IMR-90 (cell line): ENCODE results near the gene TBC1D22B. TPM values are rescaled to one million over a fixed set of nuclear protein-coding genes. Genes with fewer than 3 reads are reported as not detected.

Experiments used
- ATAC-seq: fragments of 200-7000 bp; cut with Tn5 transposase; 2 replicates; pipeline ENCODE4 v1.9.1; 2020; ENCODE audit warnings: low read depth, mild to moderate bottlenecking, moderate library complexity
- BruUV-seq: library from RNA; stranded (reverse); fragments of 400-500 nt; replicated peaks from 2 replicates; lab custom pipeline; 2021; lab: Mats Ljungman, UMichigan
- CTCF ChIA-PET: fragments of 300-600 bp; formaldehyde crosslinking; extraction: SDS; loops from one replicate; lab custom pipeline; 2021; ENCODE audit warnings: antibody characterized with exemption; lab: Yijun Ruan, JAX
- POLR2A ChIA-PET: fragments of 300-600 bp; sonication (Branson Sonifier 250); formaldehyde crosslinking; loops from one replicate; lab custom pipeline; 2022; ENCODE audit warnings: antibody characterized with exemption; ENCODE audit not compliant: unreplicated experiment; lab: Charles Lee
- DNase-seq: peaks from one replicate; pipeline ENCODE4 v3.0.0; 2013
- H2AFZ ChIP-seq: replicated peaks from 2 replicates; pipeline ENCODE3; 2013; ENCODE audit warnings: low read length, mild to moderate bottlenecking; ENCODE audit not compliant: poor library complexity
- H2AK5ac ChIP-seq: 2 replicates; pipeline ENCODE4 v1.6.1; 2013; ENCODE audit warnings: low read depth, low read length, inconsistent platforms
- H2AK9ac ChIP-seq: replicated peaks from 2 replicates; pipeline ENCODE3; 2013; ENCODE audit warnings: mild to moderate bottlenecking, low read depth, low read length, moderate library complexity; ENCODE audit not compliant: poor library complexity
- H2BK120ac ChIP-seq: 2 replicates; pipeline ENCODE4 v1.6.1; 2013; ENCODE audit warnings: low read depth, low read length, inconsistent platforms
- H2BK15ac ChIP-seq: 3 replicates; pipeline ENCODE4 v1.6.1; 2013; ENCODE audit warnings: low read depth, low read length, inconsistent platforms
- H2BK20ac ChIP-seq: 2 replicates; pipeline ENCODE4 v1.6.1; 2013; ENCODE audit warnings: low read depth, mild to moderate bottlenecking, inconsistent platforms, low read length, moderate library complexity
- H2BK5ac ChIP-seq: 2 replicates; pipeline ENCODE4 v1.6.1; 2013; ENCODE audit warnings: mild to moderate bottlenecking, low read depth, low read length, inconsistent platforms; ENCODE audit not compliant: poor library complexity, severe bottlenecking
- H3K14ac ChIP-seq: replicated peaks from 2 replicates; pipeline ENCODE4 v1.6.1; 2013; ENCODE audit warnings: low read depth, low read length, inconsistent platforms
- H3K18ac ChIP-seq: 2 replicates; pipeline ENCODE4 v1.6.1; 2013; ENCODE audit warnings: low read depth, low read length, control low read depth
- H3K23ac ChIP-seq: 2 replicates; pipeline ENCODE4 v1.6.1; 2013; ENCODE audit warnings: low read depth, low read length, inconsistent platforms
- H3K27ac ChIP-seq: 2 replicates; pipeline ENCODE4 v1.5.1; 2013; ENCODE audit warnings: mild to moderate bottlenecking, control low read depth, low read length; ENCODE audit not compliant: insufficient read depth
- H3K27me3 ChIP-seq: 2 replicates; pipeline ENCODE4 v1.6.1; 2013; ENCODE audit warnings: low read length; ENCODE audit not compliant: control insufficient read depth, insufficient read depth
- H3K36me3 ChIP-seq: 2 replicates; pipeline ENCODE4 v1.6.1; 2013; ENCODE audit warnings: low read length, mixed read lengths; ENCODE audit not compliant: control insufficient read depth, insufficient read depth
- H3K4ac ChIP-seq: 2 replicates; pipeline ENCODE4 v1.6.1; 2013; ENCODE audit warnings: low read depth, low read length, inconsistent platforms
- H3K4me1 ChIP-seq: 2 replicates; pipeline ENCODE4 v1.6.1; 2013; ENCODE audit warnings: low read length, mixed read lengths; ENCODE audit not compliant: control insufficient read depth, insufficient read depth
- H3K4me2 ChIP-seq: 2 replicates; pipeline ENCODE4 v1.6.1; 2013; ENCODE audit warnings: low read depth, mild to moderate bottlenecking, control low read depth, low read length, moderate library complexity
- H3K4me3 ChIP-seq: 2 replicates; pipeline ENCODE4 v1.5.1; 2013; ENCODE audit warnings: low read depth, mild to moderate bottlenecking, control low read depth, low read length, moderate library complexity; ENCODE audit not compliant: insufficient read depth
- H3K56ac ChIP-seq: 2 replicates; pipeline ENCODE4 v1.6.1; 2013; ENCODE audit warnings: low read length, inconsistent platforms; ENCODE audit not compliant: insufficient read depth; ENCODE audit errors: extremely low read depth
- H3K79me1 ChIP-seq, 2 experiments: 2 replicates each; pipeline ENCODE4 v1.6.1; 2013; ENCODE audit warnings: low read length in 2 of 2, inconsistent platforms in 1 of 2, low read depth in 1 of 2
- H3K9ac ChIP-seq: 2 replicates; pipeline ENCODE4 v1.6.1; 2013; ENCODE audit warnings: low read depth, low read length, control low read depth
- H3K9me1 ChIP-seq: 2 replicates; pipeline ENCODE4 v1.6.1; 2013; ENCODE audit warnings: low read length, inconsistent platforms; ENCODE audit not compliant: insufficient read depth
- H3K9me3 ChIP-seq: 2 replicates; pipeline ENCODE4 v1.6.1; 2013; ENCODE audit warnings: low read length; ENCODE audit not compliant: control insufficient read depth, insufficient read depth
- H4K20me1 ChIP-seq: 2 replicates; pipeline ENCODE4 v1.6.1; 2013; ENCODE audit warnings: low read length, inconsistent platforms; ENCODE audit not compliant: insufficient read depth
- H4K5ac ChIP-seq: 2 replicates; pipeline ENCODE4 v1.6.1; 2013; ENCODE audit warnings: mild to moderate bottlenecking, low read depth, low read length, control low read depth
- H4K8ac ChIP-seq, 2 experiments: 2 replicates each; pipeline ENCODE4 v1.6.1; 2013; ENCODE audit warnings: low read depth in 2 of 2, low read length in 2 of 2, control low read depth in 1 of 2, inconsistent platforms in 1 of 2
- H4K91ac ChIP-seq: 2 replicates; pipeline ENCODE4 v1.6.1; 2013; ENCODE audit warnings: low read depth, low read length, inconsistent platforms; ENCODE audit not compliant: insufficient read depth
- BHLHE40 ChIP-seq: fragments of 150-350 bp; IDR thresholded peaks from 2 replicates; pipeline ENCODE4 v1.6.1; 2016; ENCODE audit warnings: mild to moderate bottlenecking, low read depth, low read length
- CHD1 ChIP-seq: IDR thresholded peaks from 2 replicates; pipeline ENCODE4 v1.6.1; 2012; ENCODE audit warnings: low read depth, low read length, improper control_type of control experiment
- FOS ChIP-seq: fragments of 150-350 bp; IDR thresholded peaks from 2 replicates; pipeline ENCODE4 v1.6.1; 2016; ENCODE audit warnings: low read depth, low read length
- MAFK ChIP-seq: IDR thresholded peaks from 2 replicates; pipeline ENCODE4 v1.6.1; 2012; ENCODE audit warnings: low read depth, low read length, improper control_type of control experiment
- MAZ ChIP-seq: IDR thresholded peaks from 2 replicates; pipeline ENCODE4 v1.6.1; 2012; ENCODE audit warnings: low read depth, mild to moderate bottlenecking, low read length, improper control_type of control experiment, moderate library complexity, borderline replicate concordance
- MXI1 ChIP-seq: IDR thresholded peaks from 2 replicates; pipeline ENCODE4 v1.6.1; 2012; ENCODE audit warnings: low read depth, mild to moderate bottlenecking, low read length, moderate library complexity, borderline replicate concordance
- NFE2L2 ChIP-seq: fragments of 150-350 bp; IDR thresholded peaks from 2 replicates; pipeline ENCODE4 v1.6.1; 2016; ENCODE audit warnings: low read depth, mild to moderate bottlenecking, low read length
- POLR2A ChIP-seq: IDR thresholded peaks from 2 replicates; pipeline ENCODE4 v1.6.1; 2012; ENCODE audit warnings: mild to moderate bottlenecking, low read depth, low read length
- RAD21 ChIP-seq: IDR thresholded peaks from 2 replicates; pipeline ENCODE4 v1.6.1; 2012; ENCODE audit warnings: low read length, improper control_type of control experiment
- SMC3 ChIP-seq: fragments of 150-350 bp; IDR thresholded peaks from 2 replicates; pipeline ENCODE4 v1.6.1; 2016; ENCODE audit warnings: low read depth, mild to moderate bottlenecking, antibody characterized with exemption, low read length, moderate library complexity
- WGBS, 2 experiments: methylation state at CpG; one replicate each; pipeline versions ENCODE4 v1.1.5 to v1.1.7; 2013; ENCODE audit warnings: missing lambda C conversion rate in 2 of 2; ENCODE audit not compliant: insufficient read length in 1 of 2; ENCODE audit errors: extremely low coverage in 2 of 2; 5-methylcytosine and 5-hydroxymethylcytosine counted together
- dilution Hi-C: fragments of 300-500 bp; cut with HindIII; formaldehyde crosslinking; loops from one replicate; pipeline ENCODE4 v1.14.3; 2018; ENCODE audit warnings: low sequenced_read_pairs; ENCODE audit not compliant: unreplicated experiment
- in situ Hi-C: fragments of 300-500 bp; cut with MboI; formaldehyde crosslinking; loops from 3 replicates; pipeline ENCODE4 v1.14.3; 2019; ENCODE audit warnings: low sequenced_read_pairs, inconsistent platforms, mixed read lengths
- intact Hi-C: fragments of 100-400 bp; cut with micrococcal nuclease; formaldehyde crosslinking; loops from 2 replicates; pipeline ENCODE4 v1.10.0; 2022
- polyA plus RNA-seq, 3 experiments: library from polyadenylated mRNA; depleted of rRNA; stranded (reverse); fragments of >200 nt; gene quantifications; 2 replicates each; pipeline ENCODE4 v1.2.3, GENCODE V29; 2012; ENCODE audit warnings: low replicate concordance in 1 of 3
- total RNA-seq: library from RNA; depleted of rRNA; stranded (reverse); fragments of >200 nt; gene quantifications from 2 replicates; pipeline ENCODE4 v1.2.3, GENCODE V29; 2012
- TF ChIP-seq, protein P1 (sequence below): conservative IDR thresholded peaks from 2 replicates; pipeline ENCODE4 v1.5.1; 2012; ENCODE audit warnings: mild to moderate bottlenecking, low read depth, low read length, improper control_type of control experiment
- TF ChIP-seq, protein P2 (sequence below): fragments of 150-350 bp; IDR thresholded peaks from 2 replicates; pipeline ENCODE4 v1.6.1; 2016; ENCODE audit warnings: low read depth, mild to moderate bottlenecking, low read length, moderate library complexity, borderline replicate concordance
- TF ChIP-seq, protein P3 (sequence below): fragments of 150-350 bp; IDR thresholded peaks from 2 replicates; pipeline ENCODE4 v1.6.1; 2017; ENCODE audit warnings: mild to moderate bottlenecking, antibody characterized with exemption, low read length, low read depth

TBC1D22B gene
- total and polyA plus RNA-seq, 2 of the 4 experiments (the other 2 are of a cell fraction), result 6.6 to 7.5 TPM

DNA sequence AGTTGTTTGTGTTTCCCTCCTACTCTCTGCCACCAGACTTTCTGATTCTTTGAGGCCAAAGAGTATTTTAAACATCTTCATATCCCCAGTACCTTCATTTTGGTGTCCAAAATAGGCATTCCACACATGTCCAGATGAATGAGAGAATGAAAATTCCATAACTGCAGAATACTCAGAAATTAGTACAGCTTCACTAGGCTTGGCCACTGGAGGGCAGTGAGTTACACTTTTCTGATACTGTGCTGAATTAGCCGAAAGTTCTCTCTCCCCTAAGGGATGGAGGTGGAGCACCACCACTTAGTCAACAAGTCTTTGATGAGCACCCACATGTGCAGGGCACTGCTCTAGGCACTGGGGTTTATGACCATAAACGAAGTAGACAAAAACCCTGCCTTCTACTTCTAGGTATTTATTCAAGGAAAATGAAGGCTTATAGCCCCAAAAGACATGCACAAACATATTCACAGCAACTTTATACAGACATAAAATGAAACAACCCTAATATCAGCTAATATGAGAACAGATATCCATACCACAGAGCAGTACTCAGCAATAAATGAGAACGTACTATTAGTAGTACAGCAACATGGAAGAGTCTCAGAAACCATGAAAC lies 46.4 kb downstream of the TBC1D22B start:
- no peak overlapping the region for H2BK5ac ChIP-seq
- H4K91ac ChIP-seq, result no peak overlapping the region
- POLR2A ChIA-PET, result no interaction called here
- H3K27me3 ChIP-seq, result no peaks in the 10 kb centered on the region
- no peak overlapping the region for H3K4ac ChIP-seq
- H2BK20ac ChIP-seq, result no peak overlapping the region
- WGBS, 2 experiments, result no CpG with 5 or more reads among the region's 3 CpGs
- no peak overlapping the region for H2AK9ac ChIP-seq
- no peak overlapping the region for H3K4me2 ChIP-seq
- H3K56ac ChIP-seq, result no peak overlapping the region
- H3K4me3 ChIP-seq, result no peak overlapping the region
- H4K5ac ChIP-seq, result no peak overlapping the region
- TF ChIP-seq POLR2A (no peak), SMC3 (peak; percentile 63), MAZ (no peak), RAD21 (peak; percentile 57), MXI1 (no peak), FOS (no peak), MAFK (0 out of 2 replicates have a peak, but pooled peaks have one; percentile 27), NFE2L2 (no peak), CHD1 (no peak), BHLHE40 (no peak)
- TF ChIP-seq, protein P1, sequence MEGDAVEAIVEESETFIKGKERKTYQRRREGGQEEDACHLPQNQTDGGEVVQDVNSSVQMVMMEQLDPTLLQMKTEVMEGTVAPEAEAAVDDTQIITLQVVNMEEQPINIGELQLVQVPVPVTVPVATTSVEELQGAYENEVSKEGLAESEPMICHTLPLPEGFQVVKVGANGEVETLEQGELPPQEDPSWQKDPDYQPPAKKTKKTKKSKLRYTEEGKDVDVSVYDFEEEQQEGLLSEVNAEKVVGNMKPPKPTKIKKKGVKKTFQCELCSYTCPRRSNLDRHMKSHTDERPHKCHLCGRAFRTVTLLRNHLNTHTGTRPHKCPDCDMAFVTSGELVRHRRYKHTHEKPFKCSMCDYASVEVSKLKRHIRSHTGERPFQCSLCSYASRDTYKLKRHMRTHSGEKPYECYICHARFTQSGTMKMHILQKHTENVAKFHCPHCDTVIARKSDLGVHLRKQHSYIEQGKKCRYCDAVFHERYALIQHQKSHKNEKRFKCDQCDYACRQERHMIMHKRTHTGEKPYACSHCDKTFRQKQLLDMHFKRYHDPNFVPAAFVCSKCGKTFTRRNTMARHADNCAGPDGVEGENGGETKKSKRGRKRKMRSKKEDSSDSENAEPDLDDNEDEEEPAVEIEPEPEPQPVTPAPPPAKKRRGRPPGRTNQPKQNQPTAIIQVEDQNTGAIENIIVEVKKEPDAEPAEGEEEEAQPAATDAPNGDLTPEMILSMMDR, result peak; percentile 64
- TF ChIP-seq, protein P2, sequence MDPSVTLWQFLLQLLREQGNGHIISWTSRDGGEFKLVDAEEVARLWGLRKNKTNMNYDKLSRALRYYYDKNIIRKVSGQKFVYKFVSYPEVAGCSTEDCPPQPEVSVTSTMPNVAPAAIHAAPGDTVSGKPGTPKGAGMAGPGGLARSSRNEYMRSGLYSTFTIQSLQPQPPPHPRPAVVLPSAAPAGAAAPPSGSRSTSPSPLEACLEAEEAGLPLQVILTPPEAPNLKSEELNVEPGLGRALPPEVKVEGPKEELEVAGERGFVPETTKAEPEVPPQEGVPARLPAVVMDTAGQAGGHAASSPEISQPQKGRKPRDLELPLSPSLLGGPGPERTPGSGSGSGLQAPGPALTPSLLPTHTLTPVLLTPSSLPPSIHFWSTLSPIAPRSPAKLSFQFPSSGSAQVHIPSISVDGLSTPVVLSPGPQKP, result no peak
- TF ChIP-seq, protein P3, sequence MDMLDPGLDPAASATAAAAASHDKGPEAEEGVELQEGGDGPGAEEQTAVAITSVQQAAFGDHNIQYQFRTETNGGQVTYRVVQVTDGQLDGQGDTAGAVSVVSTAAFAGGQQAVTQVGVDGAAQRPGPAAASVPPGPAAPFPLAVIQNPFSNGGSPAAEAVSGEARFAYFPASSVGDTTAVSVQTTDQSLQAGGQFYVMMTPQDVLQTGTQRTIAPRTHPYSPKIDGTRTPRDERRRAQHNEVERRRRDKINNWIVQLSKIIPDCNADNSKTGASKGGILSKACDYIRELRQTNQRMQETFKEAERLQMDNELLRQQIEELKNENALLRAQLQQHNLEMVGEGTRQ, result no peak
- DNase-seq (peak; percentile 60), ATAC-seq (peak; percentile 90)
- H3K9ac ChIP-seq, result no peak overlapping the region
- H3K27ac ChIP-seq, result no peak overlapping the region
- H2AFZ ChIP-seq, result no peak overlapping the region
- peaks cover 0 to 5% of the 10 kb centered on the region in 2 experiments; a peak in 1 of 4 replicates for H3K79me1 ChIP-seq
- BruUV-seq, result no TSS peak
- H3K18ac ChIP-seq, result no peak overlapping the region
- dilution Hi-C loops (no loop called here), in situ Hi-C loops (no loop called here), intact Hi-C loops (loop anchor here (2.0 kb wide), 1 partner anchor 389 kb away; no protein-coding TSS in a partner anchor)
- H2BK120ac ChIP-seq, result no peak overlapping the region
- no peak overlapping the region for H3K14ac ChIP-seq
- no peak overlapping the region for H2BK15ac ChIP-seq
- H2AK5ac ChIP-seq, result no peak overlapping the region
- peaks cover 22% of the 10 kb centered on the region for H3K36me3 ChIP-seq
- H3K23ac ChIP-seq, result no peak overlapping the region
- H3K4me1 ChIP-seq, result peaks cover 7% of the 10 kb centered on the region
- H4K20me1 ChIP-seq, result no peaks in the 10 kb centered on the region
- H3K9me1 ChIP-seq, result peaks cover 5% of the 10 kb centered on the region; the same call in 1 of the 2 replicates
- CTCF ChIA-PET, result interaction anchor here (0.6 to 1.3 kb wide), 7 partner anchors 10 to 181 kb away, joined by 3 to 8 read pairs (median 4); no protein-coding TSS in a partner anchor
- no peaks in the 10 kb centered on the region for H3K9me3 ChIP-seq
- H4K8ac ChIP-seq, result no peak overlapping the region
